Measurements from ENCODE around the gene NCOA7.

The NCOA7 gene

GRCh38 chr6:125887372-125887771 is 96.6 kb downstream of the NCOA7 start:
- TF ChIP-seq TCF4 (CRISPR knock-in tag; IDR thresholded peaks at IDR 0.05; ENCODE audit: borderline replicate concordance) = no peak
- peak; percentile 95 for TF ChIP-seq ISL1 (CRISPR knock-in tag; IDR thresholded peaks at IDR 0.05)
- peak; percentile 38; the same call in 1 of the 3 replicates for ATAC-seq

GRCh38 chr6:125888989-125889656 is 98.4 kb downstream of the NCOA7 start:
- TF ChIP-seq GLIS3 (CRISPR knock-in tag; IDR thresholded peaks at IDR 0.05) = no peak
- TF ChIP-seq ZNF70 (CRISPR knock-in tag; IDR thresholded peaks at IDR 0.05) = no peak
- TF ChIP-seq, protein P1, sequence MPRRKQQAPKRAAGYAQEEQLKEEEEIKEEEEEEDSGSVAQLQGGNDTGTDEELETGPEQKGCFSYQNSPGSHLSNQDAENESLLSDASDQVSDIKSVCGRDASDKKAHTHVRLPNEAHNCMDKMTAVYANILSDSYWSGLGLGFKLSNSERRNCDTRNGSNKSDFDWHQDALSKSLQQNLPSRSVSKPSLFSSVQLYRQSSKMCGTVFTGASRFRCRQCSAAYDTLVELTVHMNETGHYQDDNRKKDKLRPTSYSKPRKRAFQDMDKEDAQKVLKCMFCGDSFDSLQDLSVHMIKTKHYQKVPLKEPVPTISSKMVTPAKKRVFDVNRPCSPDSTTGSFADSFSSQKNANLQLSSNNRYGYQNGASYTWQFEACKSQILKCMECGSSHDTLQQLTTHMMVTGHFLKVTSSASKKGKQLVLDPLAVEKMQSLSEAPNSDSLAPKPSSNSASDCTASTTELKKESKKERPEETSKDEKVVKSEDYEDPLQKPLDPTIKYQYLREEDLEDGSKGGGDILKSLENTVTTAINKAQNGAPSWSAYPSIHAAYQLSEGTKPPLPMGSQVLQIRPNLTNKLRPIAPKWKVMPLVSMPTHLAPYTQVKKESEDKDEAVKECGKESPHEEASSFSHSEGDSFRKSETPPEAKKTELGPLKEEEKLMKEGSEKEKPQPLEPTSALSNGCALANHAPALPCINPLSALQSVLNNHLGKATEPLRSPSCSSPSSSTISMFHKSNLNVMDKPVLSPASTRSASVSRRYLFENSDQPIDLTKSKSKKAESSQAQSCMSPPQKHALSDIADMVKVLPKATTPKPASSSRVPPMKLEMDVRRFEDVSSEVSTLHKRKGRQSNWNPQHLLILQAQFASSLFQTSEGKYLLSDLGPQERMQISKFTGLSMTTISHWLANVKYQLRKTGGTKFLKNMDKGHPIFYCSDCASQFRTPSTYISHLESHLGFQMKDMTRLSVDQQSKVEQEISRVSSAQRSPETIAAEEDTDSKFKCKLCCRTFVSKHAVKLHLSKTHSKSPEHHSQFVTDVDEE (CRISPR knock-in tag; IDR thresholded peaks at IDR 0.05) = no peak
- no peak for TF ChIP-seq SNAI2 (CRISPR knock-in tag; IDR thresholded peaks at IDR 0.05)
- no peak for TF ChIP-seq TOX (CRISPR knock-in tag; IDR thresholded peaks at IDR 0.05; ENCODE audit: borderline replicate concordance)
- no peak for TF ChIP-seq PATZ1 (CRISPR knock-in tag; IDR thresholded peaks at IDR 0.05; ENCODE audit: borderline replicate concordance)
- TF ChIP-seq ARNTL (CRISPR knock-in tag; IDR thresholded peaks at IDR 0.05; ENCODE audit: borderline replicate concordance, low read depth) = no peak
- TF ChIP-seq POU6F1 (CRISPR knock-in tag; IDR thresholded peaks at IDR 0.05; ENCODE audit: borderline replicate concordance, low read depth) = no peak
- no peak for TF ChIP-seq ZFP30 (CRISPR knock-in tag; IDR thresholded peaks at IDR 0.05)
- TF ChIP-seq BACH2 (CRISPR knock-in tag; IDR thresholded peaks at IDR 0.05; ENCODE audit: borderline replicate concordance) = no peak
- TF ChIP-seq ISL1 (CRISPR knock-in tag; IDR thresholded peaks at IDR 0.05) = no peak
- no peak for TF ChIP-seq ESRRG (CRISPR knock-in tag; IDR thresholded peaks at IDR 0.05)
- TF ChIP-seq TCF4 (CRISPR knock-in tag; IDR thresholded peaks at IDR 0.05; ENCODE audit: borderline replicate concordance) = no peak
- no peak for TF ChIP-seq ZC3H10 (CRISPR knock-in tag; IDR thresholded peaks at IDR 0.05)
- no peak for ATAC-seq

GRCh38 chr6:125899726-125900182 is 109.0 kb downstream of the NCOA7 start:
- ATAC-seq = no peak
- TF ChIP-seq ISL1 (CRISPR knock-in tag; IDR thresholded peaks at IDR 0.05) (no peak), POU6F1 (CRISPR knock-in tag; IDR thresholded peaks at IDR 0.05; ENCODE audit: borderline replicate concordance, low read depth) (no peak), TOX (CRISPR knock-in tag; IDR thresholded peaks at IDR 0.05; ENCODE audit: borderline replicate concordance) (no peak), OSR1 (CRISPR knock-in tag; IDR thresholded peaks at IDR 0.05) (no peak), BACH2 (CRISPR knock-in tag; IDR thresholded peaks at IDR 0.05; ENCODE audit: borderline replicate concordance) (no peak), GLIS3 (CRISPR knock-in tag; IDR thresholded peaks at IDR 0.05) (no peak), ZFP3 (CRISPR knock-in tag; IDR thresholded peaks at IDR 0.05) (no peak), TCF4 (CRISPR knock-in tag; IDR thresholded peaks at IDR 0.05; ENCODE audit: borderline replicate concordance) (no peak), CSDC2 (CRISPR knock-in tag; IDR thresholded peaks at IDR 0.05) (no peak), RARB (CRISPR knock-in tag; IDR thresholded peaks at IDR 0.05) (no peak), ZC3H10 (CRISPR knock-in tag; IDR thresholded peaks at IDR 0.05) (no peak)
- TF ChIP-seq, protein P1 (CRISPR knock-in tag; IDR thresholded peaks at IDR 0.05) = no peak
- TF ChIP-seq, protein P2, sequence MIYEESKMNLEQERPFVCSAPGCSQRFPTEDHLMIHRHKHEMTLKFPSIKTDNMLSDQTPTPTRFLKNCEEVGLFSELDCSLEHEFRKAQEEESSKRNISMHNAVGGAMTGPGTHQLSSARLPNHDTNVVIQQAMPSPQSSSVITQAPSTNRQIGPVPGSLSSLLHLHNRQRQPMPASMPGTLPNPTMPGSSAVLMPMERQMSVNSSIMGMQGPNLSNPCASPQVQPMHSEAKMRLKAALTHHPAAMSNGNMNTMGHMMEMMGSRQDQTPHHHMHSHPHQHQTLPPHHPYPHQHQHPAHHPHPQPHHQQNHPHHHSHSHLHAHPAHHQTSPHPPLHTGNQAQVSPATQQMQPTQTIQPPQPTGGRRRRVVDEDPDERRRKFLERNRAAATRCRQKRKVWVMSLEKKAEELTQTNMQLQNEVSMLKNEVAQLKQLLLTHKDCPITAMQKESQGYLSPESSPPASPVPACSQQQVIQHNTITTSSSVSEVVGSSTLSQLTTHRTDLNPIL (CRISPR knock-in tag; IDR thresholded peaks at IDR 0.05; ENCODE audit: low read depth) = no peak
